GM19240 (cell line): Measurements from ENCODE around the gene HIRA.

Experiments used
- DNase-seq: peaks from one replicate; pipeline ENCODE4 v3.0.0; 2011; ENCODE audit warnings: low spot score; ENCODE audit not compliant: insufficient read length

Gene HIRA

GRCh38 chr22:19410941-19411689, 20.4 kb downstream of the HIRA start:
- no peak for DNase-seq

- no peak for DNase-seq
Observed at GRCh38 chr22:19407649-19408606, 23.6 kb downstream of the HIRA start.

- no peak for DNase-seq
Observed at GRCh38 chr22:19406846-19407245, 24.7 kb downstream of the HIRA start.

- DNase-seq: no peak
Observed at GRCh38 chr22:19406281-19406811, 25.2 kb downstream of the HIRA start.

GRCh38 chr22:19405652-19406051, 25.9 kb downstream of the HIRA start:
- DNase-seq: no peak

- no peak for DNase-seq
Observed at GRCh38 chr22:19405133-19405532, 26.4 kb downstream of the HIRA start.

GRCh38 chr22:19404676-19405075, 26.9 kb downstream of the HIRA start:
- no peak for DNase-seq

GRCh38 chr22:19402642-19403191, 28.8 kb downstream of the HIRA start:
- no peak for DNase-seq

- DNase-seq: no peak
Observed at GRCh38 chr22:19401483-19401882, 30.1 kb downstream of the HIRA start.

GRCh38 chr22:19400881-19401280, 30.7 kb downstream of the HIRA start:
- DNase-seq: no peak

GRCh38 chr22:19398652-19399051, 32.9 kb downstream of the HIRA start:
- DNase-seq: no peak

GRCh38 chr22:19398206-19398605, 33.3 kb downstream of the HIRA start:
- no peak for DNase-seq

GRCh38 chr22:19397734-19398104, 33.8 kb downstream of the HIRA start:
- DNase-seq: no peak

- DNase-seq: no peak
Observed at GRCh38 chr22:19396934-19397733, 34.4 kb downstream of the HIRA start.

- DNase-seq: no peak
Observed at GRCh38 chr22:19396561-19396933, 35.0 kb downstream of the HIRA start.

GRCh38 chr22:19395276-19395675, 36.3 kb downstream of the HIRA start:
- DNase-seq: no peak

- DNase-seq: no peak
Observed at GRCh38 chr22:19394274-19395050, 37.1 kb downstream of the HIRA start.

GRCh38 chr22:19393704-19394103, 37.8 kb downstream of the HIRA start:
- no peak for DNase-seq

GRCh38 chr22:19387575-19387974, 44.0 kb downstream of the HIRA start:
- DNase-seq: no peak

GRCh38 chr22:19387038-19387437, 44.5 kb downstream of the HIRA start:
- DNase-seq: no peak
